Fibroblast of skin of left biceps (primary cell): ENCODE data around the gene ANKRD39.

ENCODE experiments used
- DNase-seq, 2 experiments: peaks; one replicate each; pipeline ENCODE4 v3.0.0-alpha.2; 2013; ENCODE audit warnings: low read depth in 2 of 2

Gene ANKRD39

GRCh38 chr2:96853321-96853720 is 4.5 kb downstream of the ANKRD39 start:
- no peak for DNase-seq

DNA sequence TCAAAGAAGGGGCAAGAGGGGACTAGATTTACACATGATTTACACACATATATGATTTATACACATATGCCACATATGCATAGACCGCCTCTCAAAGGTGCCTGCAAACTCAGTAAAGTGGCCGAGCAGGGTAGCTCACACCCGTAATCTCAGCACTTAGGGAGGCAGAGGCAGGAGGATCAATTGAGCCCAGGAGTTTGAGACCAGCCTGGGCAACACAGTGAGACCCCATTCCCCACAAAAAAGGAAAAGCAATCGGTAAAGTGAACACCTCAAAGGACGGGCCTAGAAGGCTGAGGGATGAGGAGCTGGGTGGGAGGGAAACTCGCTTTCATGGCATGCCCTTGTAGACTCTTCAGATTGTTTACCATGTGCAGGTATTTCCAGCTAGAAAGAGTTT is 5.1 kb downstream of the ANKRD39 start:
- DNase-seq = no peak

GRCh38 chr2:96848264-96848663 is 9.6 kb downstream of the ANKRD39 start:
- no peak for DNase-seq

- no peak for DNase-seq
Observed at GRCh38 chr2:96847586-96847985, 10.2 kb downstream of the ANKRD39 start.

DNA sequence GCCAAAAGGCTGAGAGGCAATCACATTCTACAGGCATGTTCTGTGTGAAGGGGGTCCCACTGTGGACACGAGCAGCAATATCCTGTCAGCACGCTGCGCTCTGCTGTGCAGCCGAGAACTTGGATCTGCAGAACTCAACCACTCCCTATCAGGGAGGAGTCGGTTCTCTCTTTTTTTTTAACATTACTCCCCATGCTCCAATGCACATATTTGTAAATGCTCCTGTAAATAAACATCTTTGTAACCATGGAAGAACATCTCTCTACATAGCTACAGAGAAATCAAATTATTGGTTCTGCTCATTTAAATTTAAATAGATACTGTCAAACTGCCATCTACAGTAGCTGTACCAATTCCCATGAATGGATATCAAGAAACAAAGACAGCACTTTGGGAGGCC is 11.0 kb downstream of the ANKRD39 start:
- no peak for DNase-seq

- DNase-seq = no peak
Observed at GRCh38 chr2:96844405-96844808, 13.4 kb downstream of the ANKRD39 start.

DNA sequence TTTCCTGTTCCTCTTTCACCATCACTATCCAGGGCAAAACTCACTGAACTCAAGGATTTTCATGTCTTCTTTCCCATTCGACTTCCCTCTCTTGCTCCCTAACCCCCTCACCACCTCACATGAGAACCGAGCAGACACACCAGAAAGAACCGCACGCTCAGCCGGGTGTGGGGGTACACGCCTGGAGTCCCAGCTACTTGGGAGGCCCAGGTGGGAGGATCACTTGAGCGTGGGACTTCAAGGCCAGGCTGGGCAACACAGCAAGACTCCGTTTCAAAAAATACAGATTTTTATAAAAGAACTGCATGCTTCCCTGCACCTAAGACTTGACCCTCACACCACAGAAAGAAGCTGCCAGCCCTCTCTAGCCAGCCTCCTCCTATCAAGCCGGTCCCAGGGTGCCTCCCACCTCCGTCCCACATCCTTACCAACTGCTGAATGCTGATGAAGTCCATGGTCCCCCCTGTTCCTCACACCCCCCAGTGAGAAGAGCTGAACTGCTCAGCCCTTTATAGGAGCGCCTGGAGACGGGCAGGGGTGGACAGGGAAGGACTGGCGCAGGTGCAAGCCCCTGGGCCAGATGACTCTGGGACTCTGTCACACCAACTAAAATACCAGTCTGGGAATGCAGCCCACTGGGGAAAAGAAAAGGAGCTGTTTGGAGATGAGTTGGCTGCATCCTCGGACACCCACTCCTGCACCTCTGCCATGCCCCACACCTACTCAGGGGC is 14.1 kb downstream of the ANKRD39 start, which contains the start of gene ANKRD23:
Gene ANKRD23 (minus strand): TSS at position 484 of the 731 bp plus-strand sequence. CDS start 29 bp downstream, at position 455.
- DNase-seq = no peak

- no peak for DNase-seq
Observed at GRCh38 chr2:96842600-96842999, 15.2 kb downstream of the ANKRD39 start.

DNA sequence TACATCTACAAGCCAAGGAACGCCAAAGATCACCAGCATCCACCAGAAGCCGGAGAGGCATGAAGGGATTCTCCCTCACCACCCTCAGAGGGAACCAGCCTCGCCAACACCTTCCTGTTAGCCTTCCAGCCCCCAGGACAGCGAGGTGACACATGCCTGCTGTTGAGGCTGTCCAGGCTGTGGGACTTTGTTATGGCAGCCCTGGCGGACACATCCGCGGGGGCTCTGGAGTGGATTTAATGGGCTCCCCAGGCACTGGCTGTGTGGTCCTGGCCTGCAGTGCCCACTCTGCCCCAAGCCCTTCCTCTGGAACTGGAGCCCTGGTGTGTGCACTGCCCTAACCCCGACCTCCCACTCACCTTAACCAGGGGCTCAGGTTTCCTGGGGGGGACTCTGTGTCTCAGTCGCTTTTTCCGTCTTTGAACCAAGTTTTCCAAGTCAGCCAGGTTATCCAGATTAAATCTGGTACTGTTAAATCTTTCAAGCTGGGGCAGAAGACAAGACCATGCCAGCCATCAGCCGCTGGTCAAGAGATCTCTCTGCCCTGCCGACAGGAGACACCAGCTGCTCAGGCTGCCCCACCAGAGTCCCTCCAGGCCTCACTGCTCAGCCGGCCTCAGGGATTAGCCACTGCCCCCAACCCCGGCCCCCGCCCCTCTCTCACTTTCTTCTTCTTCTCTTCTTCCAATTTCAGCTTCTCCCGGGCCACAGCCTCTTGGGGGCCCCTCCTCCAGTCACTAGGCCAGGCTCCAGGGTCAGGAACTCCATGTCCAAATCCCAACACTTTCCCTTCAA is 15.9 kb downstream of the ANKRD39 start:
- DNase-seq = no peak

DNA sequence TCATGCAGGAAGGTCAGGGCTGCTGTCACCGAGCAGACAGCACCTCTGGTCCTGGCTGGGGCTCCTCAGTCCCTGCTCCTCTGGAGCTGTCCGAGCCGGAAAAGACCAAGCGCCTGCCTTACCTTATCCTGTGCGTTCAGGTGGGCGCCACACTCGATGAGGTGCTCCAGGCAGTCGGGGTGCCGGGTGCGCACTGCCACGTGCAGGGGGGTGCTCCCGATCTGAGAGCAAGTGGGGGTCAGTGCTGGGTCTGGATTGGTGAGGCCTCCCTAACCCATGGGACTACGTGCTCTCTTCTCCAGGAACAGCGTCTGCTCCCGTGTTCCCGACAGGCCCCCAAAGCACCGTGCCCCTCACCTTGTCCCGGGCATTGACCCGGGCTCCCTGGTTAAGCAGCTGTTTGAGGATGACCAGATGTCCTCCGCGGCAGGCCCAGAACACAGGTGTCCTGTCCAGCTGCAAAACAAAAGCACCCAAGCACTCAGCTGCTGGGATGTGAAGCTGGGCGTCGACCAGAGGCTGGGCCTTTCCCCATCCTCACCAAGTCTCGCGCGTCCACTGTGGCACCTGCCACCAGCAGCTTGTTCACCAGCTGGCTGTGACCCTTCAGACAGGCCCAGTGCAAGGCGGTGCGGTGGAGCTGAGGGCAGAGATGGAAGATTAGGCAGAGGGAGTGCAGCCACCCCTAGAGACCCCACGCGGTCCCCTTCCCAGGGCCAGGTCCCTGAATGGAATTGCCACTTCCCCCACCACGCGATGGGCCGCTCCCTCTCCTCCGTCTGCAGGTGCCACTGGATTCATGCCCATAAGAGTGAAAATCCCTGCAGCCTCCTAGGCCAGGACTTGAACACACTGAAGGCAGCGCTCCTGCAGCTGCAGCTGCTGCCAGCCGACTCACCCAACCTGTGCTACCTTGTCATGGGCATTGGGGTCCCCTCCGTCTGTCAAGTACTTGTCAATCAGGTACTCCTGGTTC is 17.7 kb downstream of the ANKRD39 start:
- DNase-seq = no peak

GRCh38 chr2:96839293-96839874 is 18.4 kb downstream of the ANKRD39 start:
- DNase-seq = no peak

GRCh38 chr2:96838345-96839292 is 19.2 kb downstream of the ANKRD39 start:
- no peak for DNase-seq

GRCh38 chr2:96837575-96837974 is 20.2 kb downstream of the ANKRD39 start:
- DNase-seq = no peak

GRCh38 chr2:96835830-96836229 is 22.0 kb downstream of the ANKRD39 start:
- DNase-seq = no peak

DNA sequence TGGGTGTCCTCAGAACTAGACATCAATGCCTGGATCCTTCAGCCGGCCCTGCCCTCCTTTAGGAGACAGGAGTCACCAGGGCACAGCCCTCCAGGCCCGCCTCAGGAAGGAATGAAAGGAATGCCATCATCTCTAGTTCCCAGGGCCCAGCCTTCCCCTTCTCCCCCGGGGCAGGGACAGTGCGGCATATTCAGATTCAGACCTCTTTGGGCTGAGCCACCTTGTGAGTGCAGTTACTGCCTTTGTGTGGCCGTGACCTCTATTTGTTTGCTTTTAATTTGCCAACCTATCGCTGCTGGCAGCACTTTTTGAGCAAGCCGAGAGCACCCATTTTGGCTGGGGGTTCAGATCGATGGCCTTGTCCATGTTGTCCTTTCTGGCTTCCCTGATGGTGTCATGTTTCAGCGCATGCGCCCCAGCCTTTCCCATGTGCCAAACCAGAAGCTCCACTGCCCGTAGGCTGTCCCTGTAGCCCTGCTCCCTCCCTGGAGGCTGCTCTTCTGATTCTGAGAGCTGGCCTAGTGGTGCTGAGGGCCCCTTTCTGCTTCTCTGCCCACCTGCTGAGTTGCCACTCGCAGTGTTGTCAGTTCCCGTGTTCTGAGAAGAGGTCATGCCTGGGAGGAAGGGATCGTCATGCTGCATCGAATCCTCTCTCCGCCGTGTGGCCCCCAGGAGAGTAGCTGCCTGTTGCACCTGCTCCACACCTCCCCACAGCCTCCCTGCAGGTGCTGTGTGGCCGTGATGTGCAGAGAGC is 24.9 kb downstream of the ANKRD39 start:
- no peak for DNase-seq

DNA sequence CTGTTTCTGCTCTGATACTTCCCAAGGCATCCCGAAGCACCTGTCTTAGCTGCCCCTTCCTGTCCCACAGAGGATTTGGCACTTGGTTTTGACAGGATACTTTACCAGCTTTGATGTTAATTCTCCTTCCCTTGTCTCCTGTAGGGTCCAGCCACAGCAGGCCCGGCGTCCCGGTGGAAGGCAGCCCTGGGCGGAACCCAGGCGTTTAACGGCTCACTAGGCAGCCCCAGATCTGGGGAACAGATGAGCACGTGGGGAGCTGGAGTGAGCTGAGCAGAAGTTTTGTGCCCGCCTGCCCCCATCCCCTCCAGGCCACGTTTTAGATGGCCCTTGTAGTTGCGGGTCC is 25.4 kb downstream of the ANKRD39 start:
- no peak for DNase-seq

GRCh38 chr2:96831679-96832078 is 26.1 kb downstream of the ANKRD39 start:
- no peak for DNase-seq

- DNase-seq = no peak
Observed at GRCh38 chr2:96830044-96830562, 27.7 kb downstream of the ANKRD39 start.

- DNase-seq = no peak
Observed at GRCh38 chr2:96828874-96829273, 28.9 kb downstream of the ANKRD39 start.

DNA sequence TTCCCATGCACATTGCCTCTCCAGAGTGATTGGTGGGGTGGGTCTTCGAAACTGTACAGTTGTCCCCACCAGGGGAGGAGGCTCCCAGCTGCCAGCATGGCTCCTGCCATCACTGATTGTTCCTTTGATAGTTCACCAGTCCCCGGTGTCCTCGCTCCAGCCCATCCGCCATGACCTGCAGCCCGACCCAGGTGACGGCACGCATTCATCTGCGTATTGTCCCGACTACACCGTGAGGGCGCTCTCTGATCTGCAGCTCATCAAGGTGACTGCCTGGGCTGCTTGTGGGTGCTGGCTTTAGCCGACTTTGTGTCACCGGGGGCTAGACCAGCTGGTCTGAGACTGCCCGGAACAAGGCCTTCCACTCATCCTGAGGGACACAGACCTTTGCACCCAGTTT is 29.4 kb downstream of the ANKRD39 start:
- DNase-seq = no peak
